ENCODE data around the gene BCL2L15.
A peak's percentile ranks its signal among the peaks of the same experiment; 100 is the strongest.

The BCL2L15 gene

DNA sequence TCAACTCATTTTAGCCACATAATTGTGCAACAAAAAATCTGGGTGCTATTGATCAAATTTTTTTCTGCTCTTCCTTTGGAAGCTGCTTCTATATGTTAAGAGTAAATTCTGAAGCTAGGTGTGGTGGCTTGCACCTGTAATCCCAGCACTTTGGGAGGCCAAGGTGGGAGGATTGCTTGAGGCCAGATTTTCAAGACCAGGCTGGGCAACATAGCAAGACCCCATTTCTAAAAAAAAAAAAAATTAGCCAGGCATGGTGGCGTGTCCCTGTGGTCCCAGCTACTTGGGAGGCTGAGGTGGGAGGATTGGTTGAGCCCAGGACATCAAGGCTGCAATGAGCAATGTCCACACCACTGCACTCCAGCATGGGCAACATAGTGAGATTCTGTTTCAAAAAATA is 50.8 kb downstream of the BCL2L15 start:
- no peak overlapping the region for H3K27ac ChIP-seq
- no peak for DNase-seq (ENCODE audit: low read depth, low spot score)

DNA sequence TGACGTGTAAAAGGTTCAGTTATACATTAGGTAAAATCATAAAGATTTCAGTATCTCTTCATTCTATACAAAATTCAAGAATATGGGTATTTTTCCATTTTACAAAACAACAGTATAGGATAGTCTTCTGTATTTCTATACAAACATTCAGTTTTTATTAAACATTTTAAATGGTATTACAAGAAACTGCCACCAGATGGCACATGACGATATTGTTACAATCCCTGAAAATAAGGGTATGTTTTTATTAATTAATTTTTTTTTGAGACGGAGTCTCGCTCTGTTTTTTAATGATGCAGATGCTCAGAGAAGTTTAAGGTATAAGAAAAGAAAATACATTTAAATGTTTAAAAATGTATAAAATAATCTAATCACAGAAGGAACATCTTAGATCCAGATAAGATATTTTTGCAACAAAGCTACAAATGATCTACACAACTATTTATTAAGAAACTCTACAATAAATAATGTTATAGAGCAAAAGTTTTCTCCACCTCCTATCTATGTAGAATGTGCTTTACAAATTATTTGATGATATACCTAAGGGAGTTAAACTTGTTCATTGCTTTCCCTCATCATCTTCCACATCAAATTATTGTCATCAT is 51.6 kb downstream of the BCL2L15 start:
- no peak for DNase-seq (ENCODE audit: low read depth, low spot score)
- peak overlapping the region; percentile 78 for H3K27ac ChIP-seq

- peak overlapping the region; percentile 78 for H3K27ac ChIP-seq
- no peak for DNase-seq (ENCODE audit: low read depth, low spot score)
These were observed 52.7 kb downstream of the BCL2L15 start for GRCh38 chr1:113834716-113835115.
